SU-DHL-6 (cell line): Measurements from ENCODE around the gene VWA2.

Source experiments
- CTCF ChIP-seq: fragments of 200-600 bp; sonication (generic); IDR thresholded peaks from one replicate; pipeline ENCODE4 v1.5.1; 2017; ENCODE audit warnings: antibody characterized with exemption, mild to moderate bottlenecking, low read length, moderate library complexity; ENCODE audit not compliant: insufficient read depth, poor library complexity, severe bottlenecking
- EZH2phosphoT487 ChIP-seq: fragments of 200-600 bp; sonication (generic), shearing (Covaris generic); conservative IDR thresholded peaks from 2 replicates; pipeline ENCODE4 v1.6.1; 2018; ENCODE audit warnings: mild to moderate bottlenecking, antibody characterized with exemption, low read length, moderate library complexity, mixed read lengths

GRCh38 chr10:114283535-114284234 lies 44.6 kb downstream of the VWA2 start:
- no peak for TF ChIP-seq CTCF
- TF ChIP-seq EZH2phosphoT487, result no peak
